HG02938 (cell line): Measurements from ENCODE around the gene SHCBP1L.

Experiments
- ATAC-seq: cut with Tn5 transposase; IDR thresholded peaks from one replicate; pipeline ENCODE4 v1.9.1; 2021; ENCODE audit warnings: mild to moderate bottlenecking, moderate library complexity; ENCODE audit not compliant: unreplicated experiment

The SHCBP1L gene

DNA sequence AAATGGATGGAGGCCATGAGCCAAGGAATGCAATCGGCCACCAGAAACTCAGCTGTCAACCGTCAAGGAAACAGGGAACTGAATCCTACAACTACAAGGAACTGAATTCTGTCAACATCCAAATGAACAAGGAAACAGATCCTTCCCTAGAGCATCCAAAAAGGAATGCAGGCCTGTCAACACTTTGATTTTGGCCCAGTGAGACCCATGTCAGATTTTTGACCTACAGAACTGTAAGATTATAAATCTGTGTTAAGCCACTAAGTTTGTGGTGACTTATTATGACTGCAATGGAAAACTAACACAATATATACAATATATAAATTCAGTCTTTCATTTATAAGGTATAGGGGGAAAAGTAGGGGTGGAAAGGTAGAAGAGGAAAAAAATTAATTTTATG, 55.3 kb downstream of the SHCBP1L start:
- no peak for ATAC-seq

DNA sequence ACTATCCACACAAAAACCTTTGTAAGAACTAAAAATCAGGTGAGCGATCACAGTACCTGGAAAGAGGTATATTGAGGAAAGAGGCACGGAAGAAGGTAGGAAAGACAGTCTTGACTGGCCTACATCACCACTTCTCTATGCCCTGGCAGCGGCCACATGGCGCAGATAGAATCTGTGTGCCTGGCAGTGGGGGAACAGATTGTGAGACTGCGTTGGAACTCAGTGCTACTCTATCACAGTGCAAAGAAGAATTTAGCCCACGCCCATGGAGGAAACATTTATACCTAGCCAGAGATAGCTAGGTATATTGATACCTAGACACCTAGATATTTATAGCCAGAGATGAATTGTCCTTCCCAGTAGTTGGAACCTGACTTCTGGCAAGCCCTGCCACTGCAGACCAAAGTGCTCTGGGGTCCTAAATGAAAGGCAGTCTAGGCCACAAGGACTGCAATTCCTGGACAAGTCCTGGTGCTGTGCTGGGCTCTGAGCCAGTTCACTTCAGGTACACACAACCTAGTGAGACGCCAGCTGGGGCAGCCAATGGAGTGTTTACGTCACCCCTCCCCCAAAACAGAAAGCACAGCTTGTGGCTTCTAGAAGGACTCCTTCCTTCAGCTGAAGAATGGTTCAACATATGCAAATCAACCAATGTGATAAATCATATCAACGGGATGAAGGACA, 61.9 kb downstream of the SHCBP1L start:
- ATAC-seq, result no peak

GRCh38 chr1:182889997-182890396, 63.0 kb downstream of the SHCBP1L start:
- no peak for ATAC-seq

DNA sequence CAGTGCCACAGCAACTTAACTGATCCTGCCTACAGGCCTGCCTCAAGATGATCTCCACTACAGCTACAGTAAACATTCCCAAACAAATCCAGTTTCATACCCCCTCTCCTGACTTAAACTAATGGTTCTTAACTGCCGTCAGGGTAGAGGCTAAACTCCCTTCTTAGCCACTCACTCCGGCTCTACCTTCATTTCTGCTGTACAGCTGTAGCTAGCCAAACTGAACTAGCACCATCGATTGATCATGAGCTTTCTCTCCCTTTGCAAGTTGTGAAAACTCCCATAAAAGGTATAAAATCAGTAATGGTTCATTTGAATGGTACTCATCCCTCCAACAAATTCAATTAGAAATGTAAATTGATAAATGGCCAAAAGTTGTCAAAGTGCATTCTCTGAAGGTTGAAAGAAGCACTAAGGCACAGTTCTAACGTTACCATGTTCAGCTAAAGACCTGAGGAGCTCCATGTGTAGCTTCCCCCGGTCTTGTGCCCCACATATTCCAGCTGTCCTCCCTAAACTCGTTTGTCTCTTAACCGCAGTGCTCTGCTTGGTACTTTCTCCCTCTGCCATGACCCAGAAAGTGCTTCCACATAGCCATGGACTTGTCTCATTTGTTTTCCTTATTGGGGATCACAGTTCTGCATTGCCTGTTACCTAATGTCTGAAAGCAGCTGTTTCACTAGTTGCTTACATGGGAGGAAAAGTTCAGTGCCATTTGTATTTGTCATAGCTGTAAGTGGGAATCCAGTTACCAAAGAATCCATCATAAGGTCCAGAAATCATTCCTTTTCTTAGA, 64.0 kb downstream of the SHCBP1L start:
- no peak for ATAC-seq

DNA sequence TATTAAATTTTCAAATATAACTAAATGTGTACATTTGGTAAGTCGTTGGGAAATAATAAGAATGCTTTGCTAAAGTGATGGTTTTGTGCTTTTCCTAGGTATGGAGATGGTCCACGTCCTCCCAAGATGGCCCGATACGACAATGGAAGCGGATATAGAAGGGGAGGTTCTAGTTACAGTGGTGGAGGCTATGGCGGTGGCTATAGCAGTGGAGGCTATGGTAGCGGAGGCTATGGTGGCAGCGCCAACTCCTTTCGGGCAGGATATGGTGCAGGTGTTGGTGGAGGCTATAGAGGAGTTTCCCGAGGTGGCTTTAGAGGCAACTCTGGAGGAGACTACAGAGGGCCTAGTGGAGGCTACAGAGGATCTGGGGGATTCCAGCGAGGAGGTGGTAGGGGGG, 66.0 kb downstream of the SHCBP1L start:
- no peak for ATAC-seq

DNA sequence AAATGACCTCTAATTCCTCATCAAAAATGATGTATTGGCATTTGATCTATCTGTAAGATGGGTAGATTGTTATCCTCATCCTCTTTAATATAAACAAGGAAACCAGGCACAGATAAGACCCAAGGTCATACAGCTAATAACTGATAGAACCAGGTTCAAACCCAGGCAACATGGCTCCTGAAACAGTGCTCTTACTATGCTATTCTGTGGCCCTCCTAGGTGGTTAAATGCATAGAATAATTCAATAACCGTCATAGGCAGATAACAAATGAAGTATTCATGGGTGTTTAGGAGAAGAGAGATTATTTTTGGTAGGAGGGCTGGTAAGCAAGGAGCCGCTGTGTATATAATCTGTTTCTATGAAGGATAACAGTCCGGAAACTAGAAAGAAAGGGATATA, 67.4 kb downstream of the SHCBP1L start:
- no peak for ATAC-seq

DNA sequence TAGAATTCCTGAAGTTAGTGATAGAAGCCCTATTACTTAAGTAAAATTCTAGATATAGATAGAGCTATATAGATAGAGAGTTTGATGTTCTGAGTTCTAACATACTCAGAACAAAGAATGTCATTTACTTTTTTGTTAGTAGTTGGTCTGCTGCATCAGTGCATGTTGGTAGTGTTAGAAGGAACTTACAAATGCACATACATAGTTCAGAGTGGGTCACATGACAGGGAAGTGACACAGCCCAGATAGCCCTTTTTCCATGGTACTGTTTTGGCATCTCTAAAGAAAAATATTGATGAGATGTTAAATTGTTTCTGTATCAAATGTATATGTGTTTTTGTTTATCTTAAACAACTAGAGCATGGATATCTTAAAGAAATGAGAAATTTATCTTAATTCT, 68.1 kb downstream of the SHCBP1L start:
- no peak for ATAC-seq

GRCh38 chr1:182877842-182878241, 75.1 kb downstream of the SHCBP1L start:
- ATAC-seq, result no peak

- no peak for ATAC-seq
These were observed 75.6 kb downstream of the SHCBP1L start for GRCh38 chr1:182877331-182877730.

DNA sequence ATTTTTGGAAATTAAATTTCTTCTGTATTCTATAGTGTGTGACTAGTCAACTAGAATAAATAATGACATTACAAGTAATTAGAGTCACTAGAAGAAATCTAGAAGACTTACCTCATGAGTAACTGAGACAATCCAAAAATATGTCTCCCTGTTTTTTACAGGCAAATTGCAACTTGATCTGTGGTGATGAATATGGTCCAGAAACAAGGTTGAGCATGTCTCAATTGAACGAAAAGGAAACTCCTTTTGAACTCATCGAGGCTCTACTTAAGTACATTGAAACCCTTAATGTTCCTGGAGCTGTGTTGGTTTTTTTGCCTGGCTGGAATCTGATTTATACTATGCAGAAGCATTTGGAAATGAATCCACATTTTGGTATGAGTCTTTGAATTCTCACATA, 77.1 kb downstream of the SHCBP1L start:
- no peak for ATAC-seq

- ATAC-seq, result no peak
These were observed 80.1 kb downstream of the SHCBP1L start for GRCh38 chr1:182872881-182873280.

DNA sequence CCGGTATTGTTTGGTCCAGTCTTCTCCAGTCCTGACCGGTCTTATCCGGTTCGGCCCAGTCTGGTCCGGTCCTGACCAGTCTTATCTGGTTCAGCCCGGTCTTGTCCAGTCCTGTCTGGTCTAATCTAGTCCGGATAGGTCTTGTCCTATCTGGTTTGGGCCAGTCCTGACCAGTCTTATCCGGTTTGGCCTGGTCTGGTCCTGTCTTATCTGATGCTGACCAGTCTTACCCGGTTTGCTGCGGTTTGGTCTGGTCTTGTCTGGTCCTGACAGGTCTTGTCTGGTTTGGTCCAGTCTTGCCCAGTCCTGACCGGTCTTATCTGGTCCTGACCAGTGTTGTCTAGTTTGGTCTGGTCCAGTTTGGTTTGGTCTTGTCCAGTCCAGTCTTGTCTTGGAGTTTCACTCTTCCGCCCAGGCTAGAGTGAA, 83.7 kb downstream of the SHCBP1L start:
- no peak for ATAC-seq

DNA sequence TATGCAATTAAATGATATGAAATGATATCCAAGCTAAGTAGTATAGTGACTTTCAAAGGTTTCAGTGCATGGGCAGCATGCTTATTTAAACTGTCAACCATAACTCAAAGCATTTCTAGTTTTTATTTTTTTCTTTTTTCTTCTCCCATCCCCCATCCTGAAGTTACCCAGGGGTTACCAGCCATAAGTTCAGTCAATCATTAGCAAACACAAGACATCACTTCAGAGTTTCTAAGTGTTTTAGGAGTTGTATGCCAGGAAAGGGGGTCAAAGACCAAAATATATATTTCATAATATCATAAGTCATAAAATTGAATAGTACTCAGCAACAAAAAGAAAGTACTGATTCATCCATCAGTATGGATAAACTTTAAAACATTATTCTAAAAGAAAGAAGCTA, 85.1 kb downstream of the SHCBP1L start:
- ATAC-seq, result no peak

- no peak for ATAC-seq
These were observed 89.0 kb downstream of the SHCBP1L start for GRCh38 chr1:182863940-182864339.

GRCh38 chr1:182862827-182863226, 90.1 kb downstream of the SHCBP1L start:
- ATAC-seq, result no peak

- no peak for ATAC-seq
These were observed 91.0 kb downstream of the SHCBP1L start for GRCh38 chr1:182861994-182862393.

- no peak for ATAC-seq
These were observed 92.3 kb downstream of the SHCBP1L start for GRCh38 chr1:182860658-182861057.

GRCh38 chr1:182857212-182857611, 95.8 kb downstream of the SHCBP1L start:
- ATAC-seq, result no peak

- ATAC-seq, result no peak
These were observed 97.1 kb downstream of the SHCBP1L start for GRCh38 chr1:182855911-182856310.

- ATAC-seq, result no peak
These were observed 101.1 kb downstream of the SHCBP1L start for GRCh38 chr1:182851825-182852224.

- no peak for ATAC-seq
These were observed 102.6 kb downstream of the SHCBP1L start for GRCh38 chr1:182850319-182850718.
